Stimulated activated CD8-positive, alpha-beta memory T cell treated with anti-CD3 and anti-CD28 coated beads, Interleukin-7, amount 100 ng/mL, for 24 hours (primary cell): ENCODE data around the gene MT2A.

Experiments used
- DNase-seq: peaks from one replicate; pipeline ENCODE4 v3.0.0-alpha.2; 2020; ENCODE audit warnings: low read depth

The MT2A gene

DNA sequence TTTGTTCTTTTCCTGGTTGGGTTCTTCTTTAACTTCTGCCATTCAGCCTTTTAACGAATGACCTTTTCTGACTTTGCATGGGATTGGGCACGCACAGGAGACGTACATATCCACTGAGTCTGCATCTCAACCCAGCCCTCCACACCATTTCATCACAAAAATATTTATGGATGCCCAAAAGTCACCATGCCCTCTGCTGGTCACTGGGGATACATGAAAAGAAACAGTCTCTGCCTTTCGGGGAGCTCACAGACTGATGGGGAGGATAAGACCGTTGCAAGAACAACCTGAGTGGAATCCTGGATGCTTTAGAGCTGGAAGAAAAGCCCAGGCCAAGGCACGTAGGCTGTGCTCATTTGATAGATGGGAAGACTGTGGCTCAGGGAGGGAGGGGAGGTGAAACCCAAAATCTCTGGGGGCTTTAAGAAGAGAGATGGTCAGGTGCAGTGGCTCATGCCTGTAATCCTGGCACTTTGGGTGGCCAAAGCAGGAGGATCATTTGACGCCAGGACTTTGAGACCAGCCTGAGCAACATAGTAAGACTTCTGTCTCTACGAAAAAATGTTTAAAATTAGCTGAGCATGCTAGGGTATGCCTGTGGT lies 7.9 kb upstream of the MT2A start:
- no peak for DNase-seq

DNA sequence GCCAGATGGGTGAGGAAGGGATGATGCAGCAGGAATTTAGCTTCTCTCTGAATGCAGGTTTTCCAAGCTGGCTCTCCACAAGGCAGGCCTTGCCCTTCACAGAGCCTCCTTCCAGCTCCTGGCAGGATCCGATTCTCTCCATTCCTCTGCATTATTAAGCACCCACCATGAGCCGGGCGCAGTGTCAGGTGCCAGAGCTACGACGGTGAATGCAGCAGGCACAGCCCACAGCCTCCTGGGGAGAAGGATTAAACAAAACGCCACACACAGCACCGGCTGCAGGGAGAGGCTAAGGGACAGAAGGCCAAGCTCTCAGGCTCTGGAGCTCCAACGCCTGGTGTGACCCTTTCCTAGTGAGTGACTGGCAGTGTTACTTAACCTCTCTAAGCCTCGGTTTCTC lies 7.1 kb upstream of the MT2A start:
- no peak for DNase-seq

GRCh38 chr16:56603589-56603988 lies 4.8 kb upstream of the MT2A start:
- DNase-seq = no peak

DNA sequence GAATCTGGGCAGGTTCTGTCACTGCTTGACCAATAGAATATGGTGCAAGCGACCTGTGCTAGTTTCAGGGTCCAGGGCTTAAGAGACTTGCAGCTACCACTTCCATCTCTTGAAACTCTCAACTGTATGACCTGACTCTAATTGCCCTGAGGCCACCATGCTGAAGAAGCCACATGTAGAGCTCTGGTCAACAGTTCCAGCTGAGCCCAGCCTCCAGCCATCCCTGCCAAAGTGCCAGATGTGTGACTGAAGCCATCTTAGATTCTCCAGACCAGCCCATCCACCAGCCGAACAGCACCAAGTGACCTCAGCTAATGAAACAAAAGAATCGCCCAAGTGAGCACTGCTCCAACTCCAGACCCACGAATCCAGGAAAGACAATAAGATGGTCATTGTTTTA lies 3.4 kb upstream of the MT2A start:
- no peak for DNase-seq

DNA sequence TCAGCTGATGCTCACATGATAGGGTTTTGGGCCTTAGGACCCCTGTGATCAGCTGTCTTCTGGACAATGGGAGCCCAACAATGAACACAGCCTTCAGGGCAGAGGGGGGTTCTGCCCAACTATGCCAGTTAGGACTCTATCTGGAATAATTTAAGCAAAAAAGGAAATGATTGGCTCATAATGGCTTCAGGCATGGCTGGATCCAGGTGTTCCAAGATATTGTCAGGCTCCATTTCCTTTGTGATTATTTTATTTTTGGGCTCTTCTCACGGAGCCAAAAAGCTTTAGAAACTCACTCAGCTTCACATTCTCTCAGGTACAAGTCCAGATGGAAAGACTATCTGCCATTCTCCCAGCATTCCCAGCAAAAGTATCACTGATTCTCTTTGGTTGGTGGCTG lies 2.9 kb upstream of the MT2A start:
- no peak for DNase-seq

DNA sequence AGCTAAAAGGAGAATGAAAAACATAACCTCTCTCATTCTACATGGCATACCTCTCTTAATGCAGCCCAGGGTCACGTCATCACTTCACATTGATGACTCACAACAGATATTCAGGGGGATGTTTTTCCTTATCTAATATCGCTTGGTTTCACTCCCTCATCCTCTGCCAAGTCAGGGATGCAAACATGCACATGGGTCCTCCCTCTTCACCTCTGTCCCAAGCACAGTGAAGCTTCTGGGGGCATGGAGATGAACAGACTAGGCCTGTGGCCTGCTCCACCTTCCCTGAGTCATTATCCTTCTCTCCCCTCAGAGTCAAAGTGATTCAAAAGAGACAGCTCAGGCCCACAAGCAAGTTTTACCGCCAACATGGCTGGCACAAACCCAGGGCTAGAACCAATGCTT lies 2.3 kb upstream of the MT2A start:
- no peak for DNase-seq

DNA sequence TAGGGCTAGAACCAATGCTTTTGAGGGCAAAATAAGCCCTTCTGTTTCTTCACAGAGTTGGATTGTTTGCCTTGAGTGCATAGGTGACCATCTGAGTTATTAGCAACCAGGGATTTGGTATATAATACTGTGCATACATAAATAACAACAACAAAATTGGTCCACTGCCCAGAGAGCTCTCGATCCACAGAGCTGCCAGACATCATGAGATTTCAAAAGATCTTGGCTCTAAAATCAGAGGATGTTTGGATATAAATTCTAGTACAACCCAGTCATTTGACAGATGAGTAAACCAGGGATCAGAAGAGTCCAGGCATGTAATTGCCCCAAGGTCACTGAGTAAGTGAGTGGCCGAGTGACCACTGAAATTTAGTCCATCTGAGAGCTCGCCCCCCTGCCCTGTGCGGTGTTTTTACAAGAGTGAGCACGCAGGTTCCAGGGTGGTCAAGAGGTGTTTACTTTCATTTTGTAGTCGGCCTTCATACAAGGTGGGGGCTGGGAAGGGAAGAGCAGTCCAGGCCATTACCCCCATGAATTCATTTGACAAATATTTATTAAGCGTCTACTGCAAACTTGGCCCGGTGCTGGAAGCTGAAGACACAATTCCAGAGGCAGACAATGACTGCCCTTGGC lies 1.8 kb upstream of the MT2A start:
- DNase-seq = no peak

DNA sequence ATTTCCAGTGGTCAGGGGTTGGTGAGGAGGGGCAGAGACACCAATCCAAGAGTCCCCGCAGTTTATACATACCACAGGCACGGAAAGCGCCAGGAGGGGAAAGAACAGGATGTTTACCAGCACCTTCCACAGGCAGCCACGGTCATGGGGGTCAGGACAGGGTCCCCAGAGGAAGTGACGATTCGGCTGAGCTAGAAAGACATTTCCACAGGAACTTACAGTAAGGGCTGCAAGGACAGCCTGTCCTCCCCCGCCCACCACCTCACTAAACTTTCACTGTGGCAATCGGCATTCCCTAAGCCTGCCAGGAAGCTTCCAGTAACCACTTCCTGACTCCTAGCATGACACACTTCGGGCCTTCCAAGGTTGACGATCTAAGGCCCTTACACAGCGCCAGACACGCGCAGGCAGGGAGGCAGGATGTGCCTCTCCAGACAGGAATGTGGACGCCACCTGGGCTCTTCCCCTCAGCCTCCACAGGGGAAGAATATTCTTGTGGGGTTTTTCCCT lies 1.2 kb upstream of the MT2A start:
- no peak for DNase-seq

DNA sequence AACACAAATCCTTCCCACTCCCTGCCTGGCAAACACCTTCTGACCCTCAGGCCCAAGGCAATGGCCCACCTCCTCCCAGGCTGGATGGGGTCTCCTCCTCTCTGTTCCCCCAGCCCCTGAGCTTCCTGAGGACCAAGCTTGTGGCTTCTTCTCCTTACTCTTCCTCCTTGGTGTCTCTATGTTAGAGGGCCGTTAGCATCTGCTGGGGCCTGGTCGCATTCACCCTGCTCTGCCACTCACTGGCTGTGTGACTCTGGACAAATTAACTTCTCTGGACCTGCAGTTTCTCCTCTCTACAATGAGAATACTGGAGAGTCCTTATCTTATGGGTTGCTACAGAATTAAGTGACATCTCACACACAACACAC lies 725 bp upstream of the MT2A start:
- no peak for DNase-seq

GRCh38 chr16:56608876-56609462 lies 585 bp downstream of the MT2A start:
- no peak for DNase-seq

DNA sequence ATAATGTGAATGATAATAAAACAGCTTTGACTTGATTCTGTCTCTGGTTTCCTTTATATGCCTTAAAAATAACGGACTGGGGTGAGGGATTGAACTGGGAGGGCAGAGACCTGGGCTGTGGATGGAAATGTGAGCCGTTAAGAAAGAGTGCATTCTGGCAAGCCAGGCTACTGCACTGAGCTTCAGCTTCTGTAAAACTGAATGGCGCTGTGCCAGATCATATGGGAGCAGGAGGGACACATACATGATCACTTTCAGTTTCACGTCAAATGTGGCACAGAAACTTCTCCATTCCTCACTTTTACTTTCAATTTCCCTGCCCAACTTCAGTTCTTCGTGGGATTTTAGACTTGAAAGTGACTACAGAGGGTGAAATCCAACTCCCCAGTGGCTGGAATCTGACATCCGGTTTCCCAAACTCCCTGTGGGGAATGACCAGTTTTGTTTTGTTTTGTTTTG lies 1.1 kb downstream of the MT2A start:
- peak; percentile 30 for DNase-seq

GRCh38 chr16:56610017-56610608 lies 1.7 kb downstream of the MT2A start:
- DNase-seq = peak; percentile 58

- DNase-seq = no peak
Observed at GRCh38 chr16:56610609-56611111, 2.3 kb downstream of the MT2A start.

GRCh38 chr16:56611281-56611833 lies 3.0 kb downstream of the MT2A start:
- no peak for DNase-seq

GRCh38 chr16:56613706-56614105 lies 5.3 kb downstream of the MT2A start:
- DNase-seq = no peak

GRCh38 chr16:56614549-56614991 lies 6.2 kb downstream of the MT2A start:
- no peak for DNase-seq

DNA sequence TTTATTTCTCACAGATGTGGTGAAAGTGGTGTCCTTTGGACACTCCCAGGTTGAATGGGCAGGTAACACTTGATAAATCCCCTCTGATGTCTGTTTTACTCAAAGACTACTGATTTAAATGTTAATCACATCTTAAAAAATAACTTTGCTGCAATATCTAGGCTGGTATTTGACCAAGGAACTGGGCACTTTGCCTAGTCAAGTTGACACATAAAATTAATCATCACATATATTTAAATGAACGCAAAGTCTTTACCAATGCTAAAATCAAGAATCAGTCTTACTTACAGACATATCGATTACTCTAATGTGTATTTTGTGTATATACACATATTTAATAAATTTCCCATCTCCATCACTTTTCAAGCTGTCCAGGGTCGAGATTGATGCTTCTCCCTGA lies 7.0 kb downstream of the MT2A start:
- DNase-seq = no peak

- DNase-seq = no peak
Observed at GRCh38 chr16:56616608-56617211, 8.3 kb downstream of the MT2A start.

- peak; percentile 33 for DNase-seq
Observed at GRCh38 chr16:56617212-56618085, 9.1 kb downstream of the MT2A start.

DNA sequence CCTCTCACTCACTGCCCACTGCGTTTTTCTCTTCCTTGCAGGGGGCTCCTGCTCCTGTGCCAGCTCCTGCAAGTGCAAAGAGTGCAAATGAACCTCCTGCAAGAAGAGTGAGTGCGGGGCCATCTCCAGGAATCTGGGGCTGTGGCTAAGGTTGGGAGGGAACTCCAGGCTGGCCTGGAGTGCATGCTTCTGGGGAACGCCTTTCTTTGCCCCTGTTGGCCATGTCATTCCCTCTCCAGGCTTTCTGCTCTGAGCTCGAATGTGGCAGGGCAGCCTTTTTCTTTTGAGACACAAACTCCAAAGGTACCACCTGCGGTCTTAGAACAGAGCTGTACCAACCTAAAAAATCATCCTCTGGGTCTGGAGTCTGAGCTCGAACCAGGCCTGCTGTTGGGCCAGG lies 9.8 kb downstream of the MT2A start:
- no peak for DNase-seq

- DNase-seq = no peak
Observed at GRCh38 chr16:56620339-56620897, 12.0 kb downstream of the MT2A start.
